NCI-H748 (cell line): ENCODE measurements around the gene CRAMP1.

Experiments used
- DNase-seq: peaks from one replicate; lab custom pipeline; 2025; ENCODE audit not compliant: unreplicated experiment; lab: John Stamatoyannopoulos, UW

Gene CRAMP1

GRCh38 chr16:1633310-1633709, 21.1 kb downstream of the CRAMP1 start:
- no peak for DNase-seq

DNA sequence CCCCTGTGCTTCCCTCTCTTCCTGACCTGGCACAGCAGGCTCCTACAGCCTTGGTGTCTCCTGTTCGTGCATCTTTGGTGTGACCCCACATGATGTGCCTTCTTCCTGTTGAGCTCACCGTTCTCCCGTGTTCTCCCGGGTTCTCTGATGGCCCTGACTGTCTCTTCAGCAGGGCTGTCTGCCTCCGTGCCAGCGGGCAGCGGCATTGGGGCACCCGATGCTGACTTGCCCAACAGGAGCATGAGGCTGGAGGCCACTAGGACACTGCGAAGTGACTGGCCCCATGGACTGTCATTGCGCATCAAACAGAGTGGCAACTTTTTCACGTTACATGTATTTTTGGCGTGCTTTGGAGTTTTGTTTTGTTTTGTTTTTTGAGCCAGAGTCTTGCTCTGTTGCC, 22.4 kb downstream of the CRAMP1 start:
- DNase-seq = no peak

DNA sequence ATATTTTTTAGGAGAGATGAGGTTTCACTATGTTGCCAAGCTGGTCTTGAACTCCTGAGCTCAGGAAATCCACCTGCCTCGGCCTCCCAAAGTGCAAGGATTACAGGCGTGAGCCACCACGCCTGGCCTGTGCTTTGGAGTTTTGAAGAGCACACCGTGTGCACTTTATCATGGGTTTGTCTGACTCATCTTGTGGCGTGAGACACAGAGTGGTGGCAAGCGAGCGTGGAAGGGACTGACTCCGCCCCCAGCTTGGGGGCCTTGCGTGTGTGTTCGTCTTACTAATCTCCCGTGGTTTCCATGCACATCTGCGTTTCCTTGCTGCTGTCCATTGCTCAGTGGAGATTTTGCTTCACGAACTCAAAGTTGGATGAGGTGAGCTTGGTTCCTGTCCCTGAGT, 22.9 kb downstream of the CRAMP1 start:
- no peak for DNase-seq

DNA sequence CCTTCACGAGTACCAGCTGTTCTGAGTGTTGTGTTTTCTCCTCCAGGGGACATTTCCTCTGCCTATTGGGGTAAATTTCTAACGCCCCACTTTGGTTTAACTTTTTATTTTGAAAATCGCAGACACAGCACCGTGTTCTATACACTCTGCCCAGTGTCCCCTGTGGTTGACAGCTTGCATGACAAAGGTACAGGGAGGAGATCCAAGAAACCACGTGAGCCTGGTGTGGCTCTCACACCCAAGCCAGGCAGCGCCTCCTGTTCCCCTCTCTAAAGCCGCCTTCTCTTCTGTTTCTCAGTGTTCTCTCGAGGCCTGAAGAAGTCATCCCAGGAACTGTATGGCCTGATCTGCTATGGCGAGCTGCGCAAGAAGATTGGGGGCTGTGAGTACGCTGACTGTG, 25.4 kb downstream of the CRAMP1 start:
- no peak for DNase-seq

GRCh38 chr16:1638757-1639156, 26.6 kb downstream of the CRAMP1 start:
- no peak for DNase-seq

- DNase-seq = no peak
Observed at GRCh38 chr16:1639282-1639681, 27.1 kb downstream of the CRAMP1 start.

DNA sequence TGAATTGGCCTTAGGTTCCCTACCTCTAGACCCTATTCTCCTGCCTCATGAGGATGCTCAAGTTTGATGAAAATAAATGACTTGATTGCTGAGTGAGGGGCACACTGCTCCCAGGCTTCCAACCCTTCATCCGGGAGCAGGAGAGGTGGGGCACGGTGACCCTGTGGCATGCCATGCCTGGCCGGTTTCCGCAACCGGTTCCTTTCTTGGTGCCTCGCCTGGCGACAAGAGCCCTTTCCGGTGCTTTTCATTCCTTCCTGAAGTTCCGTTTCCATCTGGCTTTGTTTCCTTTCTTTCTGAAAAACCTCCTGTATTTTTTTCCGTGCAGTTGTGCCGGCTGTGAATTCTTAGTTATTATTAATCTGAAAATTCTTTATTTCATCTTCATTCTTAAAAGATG, 27.7 kb downstream of the CRAMP1 start:
- DNase-seq = no peak

DNA sequence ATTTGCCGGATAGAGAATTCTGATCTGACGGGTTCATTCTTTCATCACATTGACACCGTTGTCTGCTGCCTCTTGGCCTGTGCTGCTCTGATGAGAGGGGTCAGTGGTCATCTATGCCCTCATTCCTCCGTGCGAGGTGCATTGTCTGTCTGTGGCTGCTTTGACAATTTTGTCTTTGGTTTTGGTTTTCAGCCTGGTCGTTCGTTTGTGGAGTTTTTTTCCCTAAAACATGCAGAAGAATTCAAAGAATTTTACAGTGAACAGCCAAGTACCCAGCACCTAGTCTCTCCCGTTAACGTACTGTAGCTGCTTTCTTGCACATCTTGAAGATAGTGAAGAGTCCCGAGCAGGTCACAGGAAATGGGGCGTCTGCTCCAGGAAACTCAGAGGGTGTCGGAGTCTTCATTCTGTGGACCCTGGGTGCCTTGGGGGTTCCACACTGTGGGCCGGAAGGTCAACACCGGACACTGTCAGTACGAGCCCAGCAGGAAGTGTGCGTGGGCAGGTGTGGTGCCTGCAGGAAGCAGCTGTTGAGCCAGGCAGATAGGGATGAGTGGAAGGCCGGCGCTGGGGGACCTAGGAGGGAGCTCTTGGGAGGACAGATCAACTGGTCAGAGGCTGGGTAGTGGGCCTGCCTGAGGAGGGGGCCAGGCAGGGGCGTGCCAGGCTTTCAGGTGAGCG, 28.2 kb downstream of the CRAMP1 start:
- DNase-seq = no peak

GRCh38 chr16:1641261-1641660, 29.1 kb downstream of the CRAMP1 start:
- DNase-seq = no peak

DNA sequence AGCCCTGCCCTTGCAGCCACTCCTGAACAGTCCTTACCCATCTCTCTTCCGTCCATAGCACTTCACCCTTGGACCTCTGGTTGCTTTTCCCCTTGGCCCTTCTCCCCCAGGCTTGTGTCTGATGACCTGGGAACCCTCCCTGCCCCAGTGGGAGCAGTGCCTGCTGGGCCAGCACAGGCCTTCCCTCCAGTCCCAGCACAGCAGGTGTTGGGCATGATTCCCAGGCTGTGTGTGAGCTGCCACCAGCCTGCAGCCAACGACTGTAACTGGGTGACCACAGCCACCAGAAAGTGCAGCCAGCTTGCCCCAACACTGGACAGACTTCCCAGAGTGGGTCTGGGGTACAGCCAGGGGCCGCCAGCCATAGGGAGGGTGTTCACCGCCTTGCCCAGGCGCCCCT, 30.0 kb downstream of the CRAMP1 start:
- no peak for DNase-seq

- no peak for DNase-seq
Observed at GRCh38 chr16:1642753-1643152, 30.6 kb downstream of the CRAMP1 start.

DNA sequence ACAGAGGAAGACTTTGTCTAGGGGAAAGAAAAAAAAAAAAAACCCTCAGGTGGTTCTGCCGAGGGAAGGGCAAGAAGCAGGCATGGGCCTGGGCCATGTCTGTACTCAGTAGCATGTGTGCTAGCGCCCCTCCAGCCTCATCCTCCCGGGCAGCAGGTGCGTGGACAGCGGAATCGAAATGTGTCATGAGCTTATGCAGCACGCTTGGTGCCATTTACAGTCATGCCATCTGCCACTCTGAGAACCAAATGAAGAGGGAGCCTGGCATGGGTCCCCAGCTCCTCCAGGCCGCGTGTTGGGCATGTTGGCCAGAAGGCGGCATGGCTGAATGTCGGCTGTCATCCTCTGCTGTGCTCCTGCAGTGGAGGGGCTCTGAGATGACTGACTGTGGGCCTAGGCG, 31.4 kb downstream of the CRAMP1 start:
- no peak for DNase-seq

DNA sequence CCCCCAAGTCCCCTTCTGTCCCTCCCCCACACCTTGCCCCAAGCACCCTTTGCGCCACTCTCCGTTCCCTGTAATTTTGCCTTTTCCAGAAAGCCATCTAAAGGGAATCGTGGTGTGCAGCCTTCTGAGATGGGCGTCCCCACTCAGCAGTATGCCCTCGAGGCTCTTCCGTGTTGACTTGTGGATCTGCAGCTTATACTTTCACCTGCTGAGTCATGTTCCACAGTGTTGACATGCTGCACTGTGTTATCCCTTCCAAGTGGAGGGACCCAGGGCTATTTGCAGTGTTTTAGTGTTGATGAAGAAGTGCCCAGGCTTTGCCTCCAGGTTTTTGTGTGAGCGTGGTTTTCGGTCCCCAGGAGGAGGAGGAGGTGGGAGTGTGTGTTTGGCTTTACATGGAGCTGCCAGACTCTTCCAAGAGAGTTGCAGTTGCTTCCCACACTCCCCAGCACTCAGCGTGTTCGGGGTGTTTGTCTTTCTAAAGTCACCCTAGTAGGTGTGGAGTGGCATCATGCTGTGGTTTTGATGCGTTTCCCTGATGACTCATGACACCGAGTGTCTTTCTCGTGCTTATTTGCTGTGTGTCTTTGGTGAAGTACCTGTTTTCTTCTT, 33.9 kb downstream of the CRAMP1 start:
- no peak for DNase-seq

- DNase-seq = no peak
Observed at GRCh38 chr16:1647856-1648255, 35.7 kb downstream of the CRAMP1 start.

DNA sequence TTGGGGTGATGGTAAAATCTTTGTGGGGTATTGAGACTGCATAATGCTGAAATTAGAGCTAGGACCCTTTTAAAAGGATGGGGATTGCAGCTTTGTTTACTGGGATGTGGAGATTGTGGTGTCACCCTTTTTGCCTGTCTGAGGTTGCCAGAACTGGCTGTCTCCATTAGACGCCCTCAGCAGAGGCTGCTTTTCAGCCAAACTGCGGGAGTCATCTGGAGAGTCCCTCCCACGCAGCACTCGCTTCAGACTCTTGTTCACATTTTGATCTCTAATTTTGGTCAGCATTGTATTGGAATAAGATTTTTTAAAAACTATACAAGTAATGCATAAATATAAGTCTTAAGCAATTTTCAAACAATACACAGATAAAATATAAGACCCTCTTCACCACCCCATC, 38.0 kb downstream of the CRAMP1 start:
- no peak for DNase-seq

DNA sequence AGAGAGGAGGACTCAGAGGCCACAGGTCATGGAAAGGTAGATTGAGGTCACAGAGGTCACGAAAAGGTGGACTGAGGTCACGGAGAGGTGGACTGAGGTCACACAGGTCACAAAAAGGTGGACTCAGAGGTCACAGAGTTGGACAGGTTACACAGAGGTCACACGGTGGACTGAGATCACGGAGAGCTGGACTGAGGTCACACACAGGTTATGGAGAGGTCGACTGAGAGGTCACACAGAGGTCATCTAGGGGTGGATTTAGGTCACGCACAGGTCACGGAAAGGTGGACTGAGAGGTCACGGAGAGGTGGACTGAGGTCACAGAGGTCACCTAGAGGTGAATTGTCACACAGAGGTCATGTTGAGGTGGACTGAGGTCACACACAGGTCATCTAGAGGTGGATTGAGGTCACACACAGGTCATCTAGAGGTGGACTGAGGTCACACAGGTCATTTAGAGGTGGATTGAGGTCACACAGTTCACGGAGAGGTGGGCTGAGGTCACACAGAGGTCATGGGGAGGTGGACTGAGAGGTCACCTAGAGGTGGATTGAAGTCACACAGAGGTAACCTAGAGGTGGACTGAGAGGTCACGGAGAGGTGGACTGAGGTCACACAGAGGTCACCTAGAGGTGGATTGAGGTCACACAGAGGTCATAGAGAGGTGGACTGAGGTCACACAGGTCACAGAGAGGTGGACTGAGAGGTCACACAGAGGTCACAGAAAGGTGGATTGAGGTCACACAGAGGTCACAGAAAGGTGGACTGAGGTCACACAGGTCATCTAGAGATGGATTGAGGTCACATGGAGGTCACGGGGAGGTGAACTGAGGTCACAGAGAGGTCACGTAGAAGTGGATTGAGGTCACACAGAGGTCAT, 39.2 kb downstream of the CRAMP1 start:
- no peak for DNase-seq

- DNase-seq = no peak
Observed at GRCh38 chr16:1651974-1652312, 39.8 kb downstream of the CRAMP1 start.

DNA sequence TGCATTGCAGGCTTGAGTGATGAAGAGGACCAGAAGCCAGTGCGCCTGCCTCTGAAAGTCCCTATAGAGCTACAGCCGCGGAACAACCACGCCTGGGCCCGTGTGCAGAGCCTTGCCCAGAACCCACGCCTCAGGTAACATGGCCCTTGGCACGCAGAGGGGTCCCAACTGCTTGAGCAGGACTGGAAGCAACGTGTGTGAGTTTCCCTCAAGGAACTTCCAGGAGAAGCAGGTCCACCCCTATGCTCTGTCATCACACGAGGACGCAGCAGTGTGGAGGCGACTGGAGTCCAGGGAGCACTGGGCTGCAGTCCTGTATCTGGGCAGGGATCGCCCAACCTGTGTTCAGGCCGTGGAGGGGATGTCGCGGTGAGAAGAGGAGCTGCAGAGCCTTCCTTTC, 40.9 kb downstream of the CRAMP1 start:
- DNase-seq = no peak

- no peak for DNase-seq
Observed at GRCh38 chr16:1654505-1655268, 42.5 kb downstream of the CRAMP1 start.

DNA sequence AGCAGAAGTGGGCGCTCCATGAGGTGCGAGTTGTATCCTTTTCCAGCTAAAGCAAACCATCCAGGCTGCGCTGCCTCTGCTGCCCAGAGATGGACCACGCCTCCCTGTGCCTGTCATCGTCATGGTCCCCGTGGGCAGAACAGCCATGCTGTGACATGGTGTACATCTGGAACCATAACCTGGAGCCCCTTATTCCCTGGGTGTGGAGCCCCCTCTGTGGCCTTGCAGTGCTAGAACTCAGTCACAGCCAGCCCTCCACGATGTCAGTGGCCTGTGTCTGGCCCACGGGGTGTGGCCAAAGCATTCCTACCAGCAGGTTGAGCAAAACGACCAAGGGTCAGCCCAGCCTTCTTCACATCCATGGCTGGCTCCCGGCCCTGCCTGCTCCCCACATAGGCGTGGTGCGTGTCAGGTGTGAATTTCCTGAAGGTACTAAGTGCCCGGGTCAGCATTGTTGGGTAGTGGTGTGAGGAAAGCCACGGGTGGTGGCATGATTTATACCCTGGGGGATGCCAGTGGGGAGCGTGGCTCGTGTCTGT, 43.2 kb downstream of the CRAMP1 start:
- DNase-seq = no peak
